ENCODE data around the gene SPRR2E. TPM values are rescaled to one million over a fixed set of nuclear protein-coding genes. Genes with fewer than 3 reads are reported as not detected.
"Not testable (repeated sequence)": the region's sequence is repeated elsewhere in the genome, so short reads cannot be mapped to it uniquely, and the experiment has no call there.

Gene SPRR2E
- total and polyA plus RNA-seq, 2 experiments from 2014 or later: not detected

GRCh38 chr1:153058826-153059784, 35.2 kb downstream of the SPRR2E start:
- Histone ChIP-seq H3K79me2 (no peaks in the 10 kb centered on the region), H3K4me1 (ENCODE audit: insufficient read depth) (no peaks in the 10 kb centered on the region), H3K9me2 (replicated peaks; ENCODE audit: insufficient read depth) (no peaks in the 10 kb centered on the region), H3K36me3 (replicated peaks; ENCODE audit: insufficient read depth, low read depth) (no peaks in the 10 kb centered on the region), H3K27me3 (no peaks in the 10 kb centered on the region), H3K4me3 (no peak overlapping the region), H2AFZ (no peak overlapping the region), H4K20me1 (ENCODE audit: insufficient read depth, poor library complexity, severe bottlenecking) (no peaks in the 10 kb centered on the region), H3K9me3 (ENCODE audit: low read depth) (no peaks in the 10 kb centered on the region), H3K27ac (no peak overlapping the region), H3K4me2 (no peak overlapping the region)
- 62% methylated on average over 6 of the region's 6 CpGs for WGBS (ENCODE audit: low lambda C conversion rate, missing lambda C conversion rate)
- TF ChIP-seq CTCF (IDR thresholded peaks at IDR 0.05; ENCODE audit: poor library complexity) (no peak), EZH2 (IDR thresholded peaks at IDR 0.05; ENCODE audit: borderline replicate concordance) (no peak), EZH2phosphoT487 (IDR thresholded peaks at IDR 0.05; ENCODE audit: low read depth, severe bottlenecking, unreplicated experiment) (no peak)
- DNase-seq (ENCODE audit: low spot score): no peak

- Histone ChIP-seq H3K36me3 (replicated peaks; ENCODE audit: insufficient read depth, low read depth) (no peaks in the 10 kb centered on the region), H4K20me1 (ENCODE audit: insufficient read depth, poor library complexity, severe bottlenecking) (no peaks in the 10 kb centered on the region), H2AFZ (no peak overlapping the region), H3K27me3 (no peaks in the 10 kb centered on the region), H3K9me2 (replicated peaks; ENCODE audit: insufficient read depth) (no peaks in the 10 kb centered on the region), H3K27ac (no peak overlapping the region), H3K79me2 (no peaks in the 10 kb centered on the region), H3K4me1 (ENCODE audit: insufficient read depth) (no peaks in the 10 kb centered on the region), H3K4me2 (no peak overlapping the region), H3K9me3 (ENCODE audit: low read depth) (no peaks in the 10 kb centered on the region), H3K4me3 (no peak overlapping the region)
- DNase-seq (ENCODE audit: low spot score): no peak
- WGBS (ENCODE audit: low lambda C conversion rate, missing lambda C conversion rate): 54% methylated on average over 2 of the region's 2 CpGs
- TF ChIP-seq EZH2 (IDR thresholded peaks at IDR 0.05; ENCODE audit: borderline replicate concordance) (no peak), EZH2phosphoT487 (IDR thresholded peaks at IDR 0.05; ENCODE audit: low read depth, severe bottlenecking, unreplicated experiment) (no peak), CTCF (IDR thresholded peaks at IDR 0.05; ENCODE audit: poor library complexity) (no peak)
Measured at GRCh38 chr1:153058154-153058553, 36.2 kb downstream of the SPRR2E start.

- no peaks in the 10 kb centered on the region for H3K27me3 ChIP-seq
- H3K79me2 ChIP-seq: no peaks in the 10 kb centered on the region
- H3K9me2 ChIP-seq (replicated peaks; ENCODE audit: insufficient read depth): no peaks in the 10 kb centered on the region
- H4K20me1 ChIP-seq (ENCODE audit: insufficient read depth, poor library complexity, severe bottlenecking): no peaks in the 10 kb centered on the region
- 57% methylated on average over 2 of the region's 2 CpGs for WGBS (ENCODE audit: low lambda C conversion rate, missing lambda C conversion rate)
- TF ChIP-seq CTCF (IDR thresholded peaks at IDR 0.05; ENCODE audit: poor library complexity): no peak
- no peak for TF ChIP-seq EZH2 (IDR thresholded peaks at IDR 0.05; ENCODE audit: borderline replicate concordance)
- no peak for TF ChIP-seq EZH2phosphoT487 (IDR thresholded peaks at IDR 0.05; ENCODE audit: low read depth, severe bottlenecking, unreplicated experiment)
- H3K27ac ChIP-seq: no peak within 1 kb of the TSS
- H3K4me2 ChIP-seq: no peak within 1 kb of the TSS
- no peaks in the 10 kb centered on the region for H3K9me3 ChIP-seq (ENCODE audit: low read depth)
- no peaks in the 10 kb centered on the region for H3K4me1 ChIP-seq (ENCODE audit: insufficient read depth)
- DNase-seq (ENCODE audit: low spot score): no peak
- H3K4me3 ChIP-seq: no peak within 1 kb of the TSS
- no peak within 1 kb of the TSS for H2AFZ ChIP-seq
- no peaks in the 10 kb centered on the region for H3K36me3 ChIP-seq (replicated peaks; ENCODE audit: insufficient read depth, low read depth)
Measured at GRCh38 chr1:153057375-153057774, 37.0 kb downstream of the SPRR2E start, which contains the start of gene SPRR2A. SPRR2A (minus strand) TSS chr1:153057512; CDS start chr1:153056735, 777 bp downstream.

- H3K9me2 ChIP-seq (replicated peaks; ENCODE audit: insufficient read depth): not testable (repeated sequence)
Measured at GRCh38 chr1:153056111-153056510, 38.2 kb downstream of the SPRR2E start.

More at GRCh38 chr1:153056111-153056510, 38.2 kb downstream of the SPRR2E start:
- not testable (repeated sequence) for H3K27me3 ChIP-seq; H3K27ac ChIP-seq; H3K36me3 ChIP-seq (replicated peaks; ENCODE audit: insufficient read depth, low read depth); H3K79me2 ChIP-seq; H4K20me1 ChIP-seq (ENCODE audit: insufficient read depth, poor library complexity, severe bottlenecking); H2AFZ ChIP-seq; H3K4me1 ChIP-seq (ENCODE audit: insufficient read depth); H3K4me3 ChIP-seq; H3K4me2 ChIP-seq; H3K9me3 ChIP-seq (ENCODE audit: low read depth); DNase-seq (ENCODE audit: low spot score)
- 36% methylated on average over 3 of the region's 3 CpGs for WGBS (ENCODE audit: low lambda C conversion rate, missing lambda C conversion rate)
